Uterus (tissue), 2 donors: ENCODE results near the gene U2AF1L4.

Experiments used
- CTCF ChIP-seq, 4 experiments: fragments of 200-600 bp in 2 of 4; fragments of 450-650 bp in 2 of 4; sonication (generic) in 2 of 4; IDR thresholded peaks; one replicate each; pipeline ENCODE4 v1.5.1; 2016 to 2019; ENCODE audit warnings: antibody characterized with exemption in 4 of 4, mild to moderate bottlenecking in 2 of 4, moderate library complexity in 1 of 4
- POLR2A ChIP-seq, 2 donors: fragments of 450-650 bp; IDR thresholded peaks; one replicate each; pipeline ENCODE4 v1.6.1; 2016; ENCODE audit warnings: antibody characterized with exemption in 2 of 2, mild to moderate bottlenecking in 1 of 2, moderate library complexity in 1 of 2

GRCh38 chr19:35720163-35720524 lies 25.1 kb downstream of the U2AF1L4 start:
- TF ChIP-seq POLR2A (IDR thresholded peaks at IDR 0.05) (no peak), CTCF (IDR thresholded peaks at IDR 0.05) (no peak)
